Dermis blood vessel endothelial cell (primary cell): ENCODE measurements around the gene TEDC2. TPM values are rescaled to one million over a fixed set of nuclear protein-coding genes. Genes with fewer than 3 reads are reported as not detected.

ENCODE experiments used
- DNase-seq: peaks from one replicate; pipeline ENCODE4 v3.0.0; 2010
- total RNA-seq: library from RNA; depleted of rRNA; stranded (reverse); fragments of >200 nt; gene quantifications from 2 replicates; pipeline ENCODE4 v1.2.3, GENCODE V29; 2014

TEDC2 gene
- total RNA-seq, 1 donor from 2014 or later: 6.3 TPM

DNA sequence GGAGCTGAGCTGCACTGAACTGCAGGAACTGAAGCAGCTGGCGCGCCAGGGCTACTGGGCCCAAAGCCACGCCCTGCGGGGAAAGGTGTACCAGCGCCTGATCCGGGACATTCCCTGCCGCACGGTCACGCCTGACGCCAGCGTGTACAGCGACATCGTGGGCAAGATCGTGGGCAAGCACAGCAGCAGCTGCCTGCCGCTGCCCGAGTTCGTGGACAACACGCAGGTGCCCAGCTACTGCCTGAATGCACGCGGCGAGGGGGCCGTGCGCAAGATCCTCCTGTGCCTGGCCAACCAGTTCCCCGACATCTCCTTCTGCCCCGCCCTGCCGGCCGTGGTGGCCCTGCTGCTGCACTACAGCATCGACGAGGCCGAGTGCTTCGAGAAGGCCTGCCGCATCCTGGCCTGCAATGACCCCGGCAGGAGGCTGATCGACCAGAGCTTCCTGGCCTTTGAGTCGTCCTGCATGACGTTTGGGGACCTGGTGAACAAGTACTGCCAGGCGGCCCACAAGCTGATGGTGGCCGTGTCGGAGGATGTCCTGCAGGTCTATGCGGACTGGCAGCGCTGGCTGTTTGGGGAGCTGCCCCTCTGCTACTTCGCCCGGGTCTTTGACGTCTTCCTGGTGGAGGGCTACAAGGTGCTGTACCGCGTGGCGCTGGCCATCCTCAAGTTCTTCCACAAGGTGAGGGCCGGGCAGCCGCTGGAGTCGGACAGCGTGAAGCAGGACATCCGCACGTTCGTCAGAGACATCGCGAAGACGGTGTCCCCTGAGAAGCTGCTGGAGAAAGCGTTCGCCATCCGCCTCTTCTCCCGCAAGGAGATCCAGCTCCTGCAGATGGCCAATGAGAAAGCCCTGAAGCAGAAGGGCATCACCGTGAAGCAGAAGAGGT lies 36.6 kb downstream of the TEDC2 start:
- DNase-seq: no peak

DNA sequence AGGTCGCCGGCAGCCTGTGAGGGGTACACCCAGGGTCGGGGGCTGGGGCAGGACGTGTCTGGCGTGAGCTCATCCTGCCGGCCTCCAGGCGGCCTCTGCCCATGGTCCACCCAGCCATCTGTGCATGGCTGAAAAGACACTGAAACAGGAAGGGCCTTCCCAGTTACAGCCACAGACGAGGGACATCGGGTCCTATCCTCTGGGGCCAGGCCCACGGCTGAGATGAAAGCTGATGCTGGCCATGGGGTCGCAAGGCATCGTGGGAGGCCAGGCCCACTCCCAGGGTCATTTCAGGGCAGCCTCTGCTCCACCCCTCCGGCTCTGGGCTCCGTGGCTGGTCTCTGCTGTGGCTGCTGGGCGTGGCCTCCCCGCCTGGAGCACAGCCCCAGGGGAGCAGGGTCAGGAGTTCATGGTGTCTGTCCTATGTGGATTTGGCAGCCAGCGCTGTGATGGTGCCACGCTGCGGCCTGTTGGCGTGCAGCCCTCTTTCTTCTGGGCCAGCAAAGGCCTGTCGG lies 37.3 kb downstream of the TEDC2 start:
- no peak for DNase-seq

DNA sequence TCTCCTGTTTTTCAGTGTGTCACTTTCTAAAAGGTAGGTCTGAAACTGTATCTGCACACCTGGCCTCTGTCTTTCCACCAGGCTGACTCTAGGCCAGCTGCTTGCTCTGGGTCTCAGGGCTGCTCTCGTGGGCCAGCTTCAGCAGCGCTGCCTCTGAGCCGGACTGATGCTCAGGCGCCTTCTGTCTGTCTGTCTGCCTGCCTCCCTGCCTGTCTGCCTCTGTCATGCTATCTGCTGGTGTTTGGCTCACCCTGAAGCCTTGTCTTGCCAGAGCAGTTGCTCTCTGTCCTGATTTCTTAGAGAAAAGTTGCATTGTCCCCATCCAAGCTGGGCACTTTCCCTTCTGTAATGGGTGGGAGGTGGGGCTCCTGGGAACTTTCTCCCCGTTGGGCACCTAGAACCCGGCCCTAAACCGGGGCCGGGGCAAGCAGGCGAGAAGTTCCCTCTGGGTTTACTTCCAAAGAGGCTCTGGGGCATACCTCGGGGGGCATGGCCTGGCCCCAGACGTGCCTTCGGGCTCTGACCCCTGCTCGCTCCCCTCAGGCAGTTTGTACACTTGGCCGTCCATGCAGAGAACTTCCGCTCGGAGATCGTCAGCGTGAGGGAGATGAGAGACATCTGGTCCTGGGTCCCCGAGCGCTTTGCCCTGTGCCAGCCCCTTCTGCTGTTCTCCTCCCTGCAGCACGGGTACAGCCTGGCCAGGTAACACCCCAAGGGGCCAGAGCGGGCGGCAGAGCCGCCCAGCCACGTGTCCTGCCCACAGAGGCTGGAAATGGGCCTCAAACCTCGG lies 38.0 kb downstream of the TEDC2 start:
- no peak for DNase-seq

DNA sequence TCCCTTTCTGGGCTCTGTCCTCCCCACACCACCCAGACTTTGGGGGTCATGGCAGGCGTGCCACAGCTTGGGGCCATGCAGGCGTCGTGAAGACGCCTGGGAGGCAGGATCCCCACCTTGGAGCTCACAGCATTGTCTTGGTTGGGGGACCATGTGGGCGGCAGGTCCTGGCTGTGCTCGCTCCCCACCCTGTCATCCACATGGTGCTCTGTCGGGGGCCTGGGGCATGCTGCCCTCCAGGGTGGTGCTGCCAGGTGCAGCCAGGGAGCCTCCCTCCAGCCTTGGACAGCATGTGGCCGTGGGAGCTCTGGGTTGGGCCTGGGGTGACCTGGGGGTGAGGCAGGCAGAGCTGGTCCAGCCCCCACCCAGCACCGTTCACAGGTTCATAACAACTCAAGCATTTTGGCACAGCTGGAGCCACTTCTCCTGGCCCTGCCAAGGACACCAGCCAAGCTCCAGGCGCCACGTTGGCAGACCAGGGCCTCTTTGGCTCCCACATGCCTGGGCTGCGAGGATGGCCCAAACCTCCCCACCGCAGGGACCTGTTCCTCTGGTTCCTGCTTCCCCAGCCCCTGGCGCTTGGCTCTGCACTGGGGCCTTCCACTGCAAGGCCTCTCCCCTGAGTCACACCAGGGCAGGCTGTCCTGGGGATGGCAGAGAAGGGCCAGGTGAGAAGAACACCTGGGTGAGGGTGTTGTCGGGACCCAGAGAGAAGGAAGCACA lies 38.8 kb downstream of the TEDC2 start:
- no peak for DNase-seq

DNA sequence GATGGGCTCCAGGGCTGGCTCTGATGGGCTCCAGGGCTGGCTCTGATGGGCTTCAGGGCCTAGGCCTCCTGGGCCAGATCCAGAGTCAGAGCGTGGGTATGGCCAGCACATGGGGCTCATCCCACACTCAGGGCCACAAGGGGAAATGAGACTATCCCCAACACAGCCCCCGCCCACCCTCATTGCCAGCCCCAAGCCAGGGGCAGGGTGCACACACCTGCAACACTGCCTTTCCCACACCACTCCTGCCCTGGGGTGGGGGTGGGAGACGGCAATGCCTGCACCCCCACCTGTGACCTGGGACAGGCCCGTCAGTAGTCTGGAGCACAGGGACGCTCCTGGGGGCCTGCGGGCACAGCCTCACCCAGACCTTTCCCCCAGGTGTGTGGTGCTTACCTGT lies 39.5 kb downstream of the TEDC2 start:
- DNase-seq: no peak

DNA sequence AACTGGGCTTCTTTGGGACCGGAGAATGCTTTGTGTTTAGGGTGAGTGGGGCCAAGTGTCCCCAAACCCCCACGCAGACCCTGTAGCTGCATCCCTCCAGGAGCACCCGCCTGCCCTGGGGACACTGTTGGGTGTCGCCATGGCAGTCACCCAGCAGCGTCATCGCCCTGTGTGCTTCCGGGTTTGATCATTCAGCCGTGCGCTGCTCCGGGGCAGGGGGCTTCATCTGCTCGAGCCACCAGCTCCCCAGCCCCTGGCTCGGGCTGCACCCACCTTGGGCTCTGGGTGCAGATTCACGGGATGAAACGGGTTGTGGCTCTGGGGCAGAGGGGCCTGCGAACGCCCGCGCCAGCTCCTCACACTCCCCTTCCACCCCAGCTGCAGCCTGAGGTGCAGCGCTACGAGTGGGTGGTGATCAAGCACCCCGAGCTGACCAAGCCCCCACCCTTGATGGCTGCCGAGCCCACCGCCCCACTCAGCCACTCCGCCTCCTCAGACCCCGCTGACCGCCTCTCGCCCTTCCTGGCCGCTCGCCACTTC lies 40.1 kb downstream of the TEDC2 start:
- no peak for DNase-seq

DNA sequence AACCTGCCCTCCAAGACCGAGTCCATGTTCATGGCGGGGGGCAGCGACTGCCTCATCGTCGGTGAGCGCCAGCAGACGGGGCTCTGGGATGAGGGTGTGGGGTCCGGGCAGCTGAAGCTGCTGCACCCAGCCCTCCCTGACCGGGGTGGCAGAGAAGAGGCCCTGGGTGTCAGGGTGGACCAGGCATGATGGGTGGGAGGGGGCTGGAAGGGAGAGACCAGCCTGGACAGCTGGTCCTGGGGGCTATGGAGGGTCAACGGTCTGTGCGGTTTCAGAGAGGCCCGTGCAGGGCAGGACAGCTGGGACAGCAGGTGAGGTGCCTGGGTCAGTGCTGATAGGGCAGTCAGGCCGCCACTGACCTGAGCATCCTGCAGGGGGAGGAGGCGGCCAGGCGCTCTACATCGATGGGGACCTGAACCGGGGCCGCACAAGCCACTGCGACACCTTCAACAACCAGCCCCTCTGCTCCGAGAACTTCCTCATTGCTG lies 40.6 kb downstream of the TEDC2 start:
- no peak for DNase-seq

DNA sequence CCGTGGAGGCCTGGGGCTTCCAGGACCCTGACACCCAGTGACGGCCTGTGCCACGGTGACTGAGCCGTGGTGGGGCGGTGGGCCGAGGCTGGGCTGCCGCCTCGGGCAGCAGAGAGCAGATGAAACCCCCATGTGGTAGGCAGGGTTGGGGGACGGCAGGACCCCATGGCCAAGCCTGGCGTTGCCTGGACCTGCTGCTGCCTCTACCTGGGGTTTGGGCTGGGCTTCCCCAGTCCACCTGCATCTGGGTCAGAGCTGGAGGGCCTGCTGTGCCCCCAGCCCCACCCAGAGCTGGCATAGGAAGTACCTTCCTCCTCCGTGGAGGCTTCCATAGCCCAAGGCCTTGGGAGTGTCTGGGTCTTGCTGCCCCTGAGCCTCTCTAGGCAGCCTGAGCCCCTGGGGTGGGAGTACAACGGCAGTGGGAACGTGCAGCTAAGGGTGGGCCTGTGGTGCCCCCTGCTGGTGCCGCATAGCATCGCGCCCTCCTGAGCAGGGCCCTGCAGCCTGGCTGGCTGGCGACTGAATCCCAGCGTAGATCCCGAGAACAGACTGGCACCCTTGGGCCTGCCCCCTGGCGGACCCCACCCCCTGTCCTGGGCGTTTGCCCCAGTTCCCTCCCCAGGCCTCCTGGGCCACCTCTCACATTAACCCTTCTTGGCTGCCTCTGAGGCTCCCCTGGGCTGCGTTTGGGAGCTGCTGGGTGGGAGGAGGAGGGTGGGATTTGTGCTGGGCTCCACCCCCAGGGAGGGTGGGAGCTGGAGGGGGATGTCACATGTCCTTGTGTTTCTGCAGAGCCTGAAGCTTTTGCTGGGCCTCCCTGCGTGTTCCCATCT lies 41.2 kb downstream of the TEDC2 start:
- DNase-seq: peak; percentile 90

DNA sequence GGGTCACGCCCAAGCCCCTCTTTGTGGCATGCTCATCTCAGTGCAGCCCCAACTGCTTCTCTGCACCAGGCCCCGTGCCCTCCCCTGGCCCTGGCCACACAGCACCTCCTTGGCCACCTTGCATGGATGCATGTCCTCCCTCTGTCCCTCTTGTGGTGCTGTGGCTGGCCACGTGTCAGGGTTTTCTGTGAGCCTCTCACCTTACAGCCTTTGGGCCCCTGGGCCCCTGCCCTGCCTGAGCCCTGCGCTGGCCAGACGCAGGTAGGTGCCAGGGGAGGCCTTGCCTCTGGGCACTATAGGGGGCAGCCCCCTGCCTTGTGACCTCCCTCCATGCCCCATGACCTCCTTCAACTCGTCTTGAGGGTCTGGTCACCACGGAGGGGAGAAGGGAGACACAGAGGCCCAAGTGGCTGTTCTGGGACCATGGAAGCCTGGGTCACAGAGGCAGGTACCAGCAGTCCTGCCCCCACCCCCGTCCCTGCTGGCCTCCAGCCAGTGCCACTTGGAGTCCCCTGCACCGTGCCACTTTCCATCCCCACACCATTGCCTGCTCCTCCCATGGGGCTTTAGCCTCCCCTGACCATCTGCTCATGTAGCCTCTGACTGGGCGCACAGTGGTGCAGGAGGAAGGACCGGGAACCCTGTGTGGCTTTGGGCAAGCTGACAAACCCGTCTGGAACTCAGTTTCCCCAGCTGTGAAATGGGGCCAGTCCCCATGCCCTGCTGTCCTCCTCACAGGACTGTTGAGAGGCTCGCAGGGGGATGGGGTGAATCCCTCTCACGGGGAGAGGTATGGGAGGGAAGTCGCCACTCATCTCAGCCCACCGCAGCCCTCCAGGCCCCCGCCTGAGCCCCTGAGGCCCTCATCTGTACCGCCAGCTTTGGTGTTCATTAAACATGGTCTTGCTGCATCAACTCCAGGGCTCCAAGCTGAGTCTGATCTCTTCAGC lies 42.3 kb downstream of the TEDC2 start:
- no peak for DNase-seq

DNA sequence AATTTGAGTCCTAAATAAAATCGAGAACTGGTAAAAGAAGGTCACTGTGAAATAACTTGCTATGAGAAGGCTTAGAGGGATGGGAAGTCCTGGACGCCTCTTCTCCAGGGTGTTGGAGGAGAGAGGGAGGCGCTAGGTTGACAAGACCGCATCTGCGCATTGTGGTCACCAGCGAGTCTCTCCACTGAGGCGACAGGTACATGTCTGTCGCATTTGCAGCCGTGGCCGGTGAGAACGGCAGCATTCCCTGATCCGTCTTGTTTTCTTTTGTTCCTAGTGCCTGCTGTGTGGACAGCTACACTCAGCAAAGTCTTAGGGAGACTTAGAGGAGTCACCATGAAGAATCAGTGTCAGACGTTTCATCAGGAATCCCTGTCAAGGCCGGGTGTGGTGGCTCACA lies 45.8 kb downstream of the TEDC2 start:
- no peak for DNase-seq

DNA sequence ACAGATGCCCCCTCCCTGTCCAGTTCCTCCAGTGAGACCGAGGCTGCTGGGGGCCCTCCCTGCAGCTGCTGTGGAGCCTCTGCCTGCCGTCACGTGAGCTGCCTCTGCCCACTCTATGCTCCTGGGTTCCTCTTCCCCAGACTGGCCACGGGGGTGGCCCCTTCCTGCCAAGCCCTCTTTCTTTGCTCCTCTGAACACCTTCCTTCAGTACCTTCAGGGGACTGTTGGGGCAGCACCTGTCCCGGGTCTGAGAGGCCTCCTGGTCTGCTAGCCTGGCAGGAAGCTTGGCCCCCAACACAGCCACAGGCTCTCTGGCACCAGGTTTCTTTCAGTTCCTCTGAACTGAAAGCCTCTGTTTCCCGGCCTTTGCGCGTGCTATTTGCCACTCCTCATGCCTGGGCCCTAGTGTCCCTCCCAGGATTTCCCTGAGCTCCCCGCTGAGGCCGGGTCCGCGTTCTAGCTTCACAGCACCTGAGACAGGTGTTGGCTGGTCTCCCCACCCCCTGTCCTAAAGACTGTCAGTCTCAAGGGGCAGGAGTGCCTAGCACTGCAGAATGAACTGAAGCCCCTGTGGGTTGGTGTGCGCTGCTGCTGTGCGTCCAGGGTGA lies 47.2 kb downstream of the TEDC2 start:
- DNase-seq: no peak

DNA sequence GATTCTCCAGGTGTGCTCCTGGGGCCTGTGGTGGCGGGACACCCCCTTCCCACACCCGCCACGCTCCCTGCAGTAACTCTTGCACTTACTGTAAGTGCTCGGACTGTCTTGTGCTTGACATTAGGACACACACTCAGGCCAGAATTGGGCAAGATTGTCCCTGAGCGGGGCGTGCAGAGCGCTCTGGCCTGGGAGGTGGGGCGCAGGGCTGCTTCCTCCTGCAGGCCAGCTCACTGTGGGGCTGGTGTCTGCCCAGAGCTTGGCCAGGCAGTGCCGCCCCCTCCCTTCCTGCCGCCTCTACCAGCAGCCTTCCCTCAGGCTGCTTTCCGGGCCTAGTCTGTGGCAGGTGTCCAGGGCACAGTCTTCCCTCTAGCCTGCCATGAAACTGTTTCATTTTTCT lies 47.8 kb downstream of the TEDC2 start:
- DNase-seq: no peak

DNA sequence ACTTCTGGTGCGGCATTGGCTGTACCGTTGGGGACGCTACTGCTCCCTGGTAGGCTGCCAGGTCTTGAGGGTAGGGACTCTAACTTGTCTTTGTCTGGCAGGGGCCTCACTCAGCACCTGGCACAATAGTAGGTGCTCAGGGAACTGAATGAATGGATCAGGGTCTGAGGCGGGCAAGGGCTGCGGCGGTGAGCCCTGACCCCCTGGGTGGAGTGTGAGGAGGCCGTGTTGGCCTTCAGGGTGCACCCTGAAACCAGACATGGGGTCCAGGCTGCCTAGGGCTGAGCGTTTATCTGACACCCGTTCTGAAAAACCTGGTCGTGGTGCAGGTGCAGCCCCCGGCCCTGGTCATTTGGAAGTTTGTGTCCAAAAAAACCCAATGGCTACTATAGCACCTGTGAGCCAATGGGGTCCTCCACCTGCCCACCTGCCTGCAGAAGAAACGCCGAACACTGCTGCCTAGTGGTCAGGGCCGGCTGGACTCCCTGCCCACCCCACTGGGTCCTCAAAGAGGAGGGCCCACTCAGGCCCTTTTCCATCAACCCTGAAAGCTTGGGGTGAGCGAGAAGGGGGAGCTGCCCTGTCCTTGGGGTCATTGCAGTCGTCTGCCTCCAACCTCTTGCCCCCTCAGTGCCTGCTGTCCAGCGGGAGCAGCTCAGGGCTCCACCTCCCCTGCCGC lies 49.0 kb downstream of the TEDC2 start:
- DNase-seq: no peak

DNA sequence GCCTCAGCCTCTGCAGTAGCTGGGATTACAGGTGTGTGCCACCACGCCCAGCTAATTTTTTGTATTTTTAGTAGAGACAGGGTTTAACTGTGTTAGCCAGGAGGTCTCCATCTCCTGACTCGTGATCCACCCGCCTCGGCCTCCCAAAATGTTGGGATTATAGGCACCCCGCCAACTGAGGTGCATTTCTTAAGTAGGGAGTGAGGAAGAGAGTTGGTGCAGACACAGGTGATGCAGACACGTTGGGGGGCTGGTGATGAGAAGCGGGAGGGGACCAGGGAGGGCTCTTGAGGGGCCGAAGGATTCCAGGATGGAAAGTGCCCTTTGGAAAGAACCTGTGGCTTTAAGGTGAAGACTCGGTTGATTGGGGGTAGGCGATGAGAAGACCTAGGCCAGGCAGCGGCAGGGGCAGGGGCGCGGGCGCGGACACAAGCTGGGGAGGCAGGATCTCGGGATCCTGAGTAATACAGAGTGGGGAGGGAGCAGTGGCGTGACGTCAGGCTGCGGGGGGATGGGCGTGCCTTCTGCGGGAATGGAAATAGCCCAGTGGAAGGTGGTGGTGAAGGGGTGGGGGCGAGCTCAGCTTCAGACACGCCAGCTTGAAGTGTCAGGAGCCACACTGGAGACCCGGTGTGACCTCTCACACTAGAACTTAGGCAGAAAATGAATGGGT lies 51.4 kb downstream of the TEDC2 start:
- peak; percentile 70 for DNase-seq

DNA sequence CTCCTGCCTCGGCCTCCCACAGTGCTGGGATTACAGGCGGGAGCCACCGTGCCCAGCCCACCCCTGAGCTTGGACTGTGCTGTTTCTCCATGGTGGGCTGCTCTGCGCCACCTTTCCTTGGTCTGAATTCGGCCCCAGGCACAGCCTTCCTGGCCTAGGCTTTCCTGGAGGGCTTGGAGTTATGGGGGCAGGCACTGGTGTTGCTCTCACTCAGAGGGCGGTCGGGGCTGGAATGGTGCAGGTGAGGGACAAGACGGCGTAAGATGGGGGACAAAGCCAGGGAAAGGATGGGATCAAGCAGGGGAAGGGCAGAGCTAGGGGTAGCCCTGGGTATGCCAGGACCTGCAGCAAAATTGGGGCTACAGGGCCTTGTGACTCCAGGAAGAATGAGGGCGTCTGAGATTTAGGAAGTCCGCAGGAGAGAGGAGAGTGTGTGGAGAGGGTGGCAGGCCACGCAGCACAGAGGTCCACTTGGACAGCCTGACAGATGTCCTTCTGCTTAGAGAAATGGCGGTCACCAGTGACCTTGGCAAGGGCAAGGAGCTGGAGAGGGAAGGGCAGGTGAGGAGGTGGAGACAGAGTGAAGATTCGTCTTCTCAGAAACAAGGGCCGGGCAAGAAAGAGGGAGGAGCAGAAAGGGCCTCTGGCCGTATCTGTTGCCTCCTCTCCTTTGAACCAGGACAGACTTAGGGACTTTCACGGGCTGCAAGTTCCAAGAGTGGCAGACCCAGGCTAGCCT lies 52.3 kb downstream of the TEDC2 start:
- no peak for DNase-seq

DNA sequence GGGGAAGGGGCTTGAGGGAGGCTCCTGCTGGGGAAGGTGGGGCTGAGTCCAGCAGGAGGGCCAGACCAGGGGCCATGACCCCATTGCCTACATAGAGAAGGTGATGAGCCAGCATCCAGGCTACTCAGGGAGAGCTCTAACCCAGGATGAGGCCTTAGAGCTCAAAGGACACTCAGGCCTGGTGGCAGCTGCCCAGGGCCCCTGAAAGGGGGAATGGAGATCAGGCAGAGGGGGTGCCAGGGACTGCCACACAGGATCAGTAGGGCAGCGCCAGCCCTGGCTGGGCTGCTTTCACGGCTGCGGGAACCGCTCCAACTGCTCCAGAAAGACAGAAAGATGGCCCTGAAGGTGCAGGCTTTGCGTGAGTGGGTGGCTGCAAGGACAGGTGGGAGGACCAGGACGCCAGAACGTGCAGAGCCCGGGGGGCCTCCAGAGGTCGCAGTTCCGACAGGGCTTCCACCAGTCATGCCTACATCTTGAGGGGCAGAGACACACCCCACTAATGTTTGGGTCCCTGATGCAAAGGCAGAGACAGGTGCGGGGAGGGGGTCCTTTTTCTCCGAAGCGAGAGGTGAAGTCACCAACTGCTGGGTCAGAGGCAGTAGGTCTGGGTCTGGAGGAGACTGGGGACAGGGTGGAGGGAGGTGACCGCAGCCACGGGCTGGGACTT lies 53.0 kb downstream of the TEDC2 start:
- no peak for DNase-seq
